Stimulated activated CD8-positive, alpha-beta memory T cell treated with anti-CD3 and anti-CD28 coated beads, Interleukin-4, amount 100 ng/mL, for 48 hours (primary cell): Measurements from ENCODE around the gene C19orf53.

Source experiments
- DNase-seq: peaks from one replicate; pipeline ENCODE4 v3.0.0-alpha.2; 2020

Gene C19orf53

DNA sequence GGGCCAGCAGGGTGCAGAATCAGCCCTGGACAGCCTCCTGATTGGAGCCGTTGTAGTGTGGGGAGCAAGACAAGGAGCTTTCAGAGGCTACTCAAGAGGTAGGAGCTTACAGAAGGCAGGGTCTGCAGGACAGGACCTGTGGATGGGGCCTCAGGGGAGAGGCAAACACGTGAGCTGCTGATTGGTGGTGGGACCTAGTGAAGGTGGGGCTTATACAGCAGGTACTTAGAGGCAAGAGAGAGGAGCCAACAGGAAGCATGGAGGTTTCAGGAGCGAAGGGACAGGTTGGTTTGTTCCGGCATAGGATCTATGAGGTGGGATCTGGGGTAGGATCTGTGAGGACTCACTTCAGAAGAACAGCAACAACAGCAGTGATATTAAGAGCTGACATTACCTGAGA is 53.4 kb downstream of the C19orf53 start:
- no peak for DNase-seq
